ENCODE data around the gene CCDC33.

- TF ChIP-seq CTCF (IDR thresholded peaks at IDR 0.05; ENCODE audit: low read length): no peak
- TF ChIP-seq EZH2 (optimal IDR thresholded peaks at IDR 0.05; ENCODE audit: low read depth, low read length): no peak
Observed at GRCh38 chr15:74194572-74195559, 41.3 kb upstream of the CCDC33 start.
